Activated naive CD4-positive, alpha-beta T cell treated with anti-CD3 and anti-CD28 coated beads, Interleukin-2, amount 10 ng/mL, durations not matched to agents 7 days and 5 days (primary cell): ENCODE measurements around the gene B2M.
"Not testable (repeated sequence)": the region's sequence is repeated elsewhere in the genome, so short reads cannot be mapped to it uniquely, and the experiment has no call there.

ENCODE experiments used
- CTCF ChIA-PET: fragments of 350-600 bp; sonication (Branson Sonifier 250); formaldehyde crosslinking; loops from one replicate; lab custom pipeline; 2021; ENCODE audit warnings: antibody characterized with exemption; lab: Charles Lee
- DNase-seq: peaks from one replicate; pipeline ENCODE4 v3.0.0-alpha.2; 2020
- H3K27ac Mint-ChIP-seq: one replicate; pipeline ENCODE4 v1.8.0; 2021; ENCODE audit warnings: mild to moderate bottlenecking, moderate library complexity, mixed read lengths
- H3K27me3 Mint-ChIP-seq: one replicate; pipeline ENCODE4 v1.8.0; 2021; ENCODE audit warnings: mild to moderate bottlenecking, mixed read lengths
- H3K36me3 Mint-ChIP-seq: one replicate; pipeline ENCODE4 v1.8.0; 2021; ENCODE audit warnings: mixed read lengths
- H3K4me1 Mint-ChIP-seq: one replicate; pipeline ENCODE4 v1.8.0; 2021; ENCODE audit warnings: mixed read lengths
- H3K4me3 Mint-ChIP-seq: one replicate; pipeline ENCODE4 v1.8.0; 2021; ENCODE audit warnings: mild to moderate bottlenecking, moderate library complexity, mixed read lengths
- H3K9me3 Mint-ChIP-seq: one replicate; pipeline ENCODE4 v1.8.0; 2021; ENCODE audit warnings: mixed read lengths

Gene B2M

DNA sequence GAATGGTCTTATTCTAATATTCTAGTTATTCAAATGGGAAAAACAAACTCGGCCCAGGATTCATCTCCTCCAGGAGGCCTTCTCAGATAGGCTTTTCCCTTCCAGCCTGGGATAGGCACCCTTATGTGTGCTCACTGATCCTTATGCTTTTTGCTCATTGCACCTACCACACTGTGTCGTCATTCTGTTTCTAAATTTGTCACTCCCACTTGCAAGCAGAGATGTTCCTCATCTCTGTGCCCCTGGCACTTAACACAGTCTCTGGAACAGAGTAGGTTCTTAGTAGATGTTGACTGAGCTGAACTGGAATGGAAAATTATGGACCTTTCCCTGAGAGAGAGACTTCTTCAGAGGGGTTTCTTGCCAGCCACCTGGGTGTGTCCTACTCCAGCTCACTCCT, 29.1 kb upstream of the B2M start:
- peaks cover 89% of the 10 kb centered on the region for H3K4me1 Mint-ChIP-seq
- peak overlapping the region; percentile 59 for H3K4me3 Mint-ChIP-seq
- peak overlapping the region; percentile 95 for H3K27ac Mint-ChIP-seq
- DNase-seq, result no peak
- H3K36me3 Mint-ChIP-seq, result peaks cover 70% of the 10 kb centered on the region
- CTCF ChIA-PET, result interaction anchor here (1.6 to 5.4 kb wide), 5 partner anchors 12 to 56 kb away, joined by 4 to 27 read pairs (median 13); partner anchors contain the start of genes B2M, PATL2 and SPG11
- peaks cover 58% of the 10 kb centered on the region for H3K9me3 Mint-ChIP-seq
- H3K27me3 Mint-ChIP-seq, result no peaks in the 10 kb centered on the region

GRCh38 chr15:44682809-44683682, 28.3 kb upstream of the B2M start:
- Mint-ChIP-seq H3K4me1 (peaks cover 86% of the 10 kb centered on the region), H3K4me3 (peak overlapping the region; percentile 59), H3K27ac (peak overlapping the region; percentile 95), H3K9me3 (peaks cover 64% of the 10 kb centered on the region), H3K36me3 (peaks cover 74% of the 10 kb centered on the region)
- H3K27me3 Mint-ChIP-seq, result not testable (repeated sequence)
- peak; percentile 94 for DNase-seq
- CTCF ChIA-PET, result interaction anchor here (1.6 to 5.4 kb wide), 4 partner anchors 16 to 55 kb away, joined by 6 to 27 read pairs (median 19); partner anchors contain the start of genes B2M, PATL2 and SPG11

DNA sequence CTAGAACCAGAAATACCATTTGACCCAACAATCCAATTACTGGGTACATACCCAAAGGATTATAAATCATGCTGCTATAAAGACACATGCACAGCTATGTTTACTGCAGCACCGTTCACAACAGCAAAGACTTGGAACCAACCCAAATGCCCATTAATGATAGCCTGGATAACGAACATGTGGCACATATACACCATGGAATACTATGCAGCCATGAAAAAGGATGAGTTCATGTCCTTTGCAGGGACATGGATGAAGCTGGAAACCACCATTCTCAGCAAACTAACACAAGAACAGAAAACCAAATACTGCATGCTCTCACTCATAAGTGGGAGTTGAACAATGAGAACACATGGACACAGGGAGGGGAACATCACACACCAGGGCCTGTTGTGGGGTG, 22.0 kb upstream of the B2M start:
- DNase-seq, H3K4me3 Mint-ChIP-seq, H3K27me3 Mint-ChIP-seq: not testable (repeated sequence)
- Mint-ChIP-seq H3K27ac (peak overlapping the region; percentile 24), H3K4me1 (peaks cover 56% of the 10 kb centered on the region), H3K9me3 (peaks cover 45% of the 10 kb centered on the region), H3K36me3 (peaks cover 46% of the 10 kb centered on the region)
- CTCF ChIA-PET, result interaction anchor here (1.6 to 1.9 kb wide), 2 partner anchors 9 to 17 kb away, joined by 3 to 4 read pairs; no protein-coding TSS in a partner anchor

GRCh38 chr15:44690245-44690644, 21.1 kb upstream of the B2M start:
- Mint-ChIP-seq H3K4me1 (peaks cover 53% of the 10 kb centered on the region), H3K36me3 (peaks cover 40% of the 10 kb centered on the region), H3K27ac (peak overlapping the region; percentile 74), H3K9me3 (peaks cover 38% of the 10 kb centered on the region)
- CTCF ChIA-PET, result interaction anchor here (1.9 kb wide), 1 partner anchor 8 kb away, joined by 4 read pairs; no protein-coding TSS in a partner anchor
- H3K27me3 Mint-ChIP-seq, H3K4me3 Mint-ChIP-seq: not testable (repeated sequence)
- DNase-seq, result peak; percentile 63

GRCh38 chr15:44692659-44693058, 18.7 kb upstream of the B2M start:
- CTCF ChIA-PET, result interaction anchor here (1.5 kb wide), 1 partner anchor 18 kb away, joined by 4 read pairs; the partner anchor contains the start of gene PATL2
- Mint-ChIP-seq H3K4me3 (no peak overlapping the region), H3K27me3 (peaks cover 15% of the 10 kb centered on the region), H3K36me3 (peaks cover 18% of the 10 kb centered on the region), H3K27ac (no peak overlapping the region), H3K4me1 (peaks cover 44% of the 10 kb centered on the region), H3K9me3 (peaks cover 16% of the 10 kb centered on the region)
- DNase-seq, result no peak

- CTCF ChIA-PET, result no interaction called here
- Mint-ChIP-seq H3K36me3 (peaks cover 7% of the 10 kb centered on the region), H3K27me3 (peaks cover 15% of the 10 kb centered on the region), H3K9me3 (peaks cover 10% of the 10 kb centered on the region), H3K4me3 (no peak overlapping the region), H3K4me1 (peaks cover 30% of the 10 kb centered on the region), H3K27ac (no peak overlapping the region)
- DNase-seq, result no peak
Measured at GRCh38 chr15:44694416-44694815, 16.9 kb upstream of the B2M start.

DNA sequence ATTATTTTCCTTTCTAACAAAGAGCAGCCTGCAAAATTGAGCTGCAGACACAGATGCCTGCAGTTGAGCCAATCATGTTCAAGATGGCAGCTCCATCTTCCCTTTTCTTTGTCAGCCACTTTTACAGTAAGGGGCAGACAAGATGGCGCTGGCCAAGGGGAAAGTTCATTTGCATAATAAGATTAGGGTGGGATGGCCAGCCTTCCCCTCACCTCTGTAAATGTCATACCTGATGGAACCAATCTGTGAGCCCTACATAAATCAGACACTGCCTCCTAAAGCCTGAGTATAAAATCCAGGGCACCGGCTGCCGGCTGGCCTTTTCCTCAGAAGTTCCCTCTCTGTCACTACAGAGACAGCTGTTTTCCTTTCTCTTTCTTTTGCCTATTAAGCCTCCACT, 16.0 kb upstream of the B2M start:
- CTCF ChIA-PET, result interaction anchor here (0.6 kb wide), 1 partner anchor 16 kb away, joined by 7 read pairs; the partner anchor contains the start of gene B2M
- peaks cover 9% of the 10 kb centered on the region for H3K36me3 Mint-ChIP-seq

GRCh38 chr15:44697014-44697413, 14.3 kb upstream of the B2M start:
- Mint-ChIP-seq H3K9me3 (peaks cover 27% of the 10 kb centered on the region), H3K27me3 (peaks cover 15% of the 10 kb centered on the region), H3K36me3 (peaks cover 22% of the 10 kb centered on the region), H3K4me1 (peaks cover 25% of the 10 kb centered on the region), H3K4me3 (no peak overlapping the region), H3K27ac (no peak overlapping the region)
- no peak for DNase-seq
- CTCF ChIA-PET, result interaction anchor here (1.1 kb wide), 1 partner anchor 99 kb away, joined by 3 read pairs; no protein-coding TSS in a partner anchor

More for the DNA sequence above, 16.0 kb upstream of the B2M start:
- DNase-seq, result no peak
- peaks cover 15% of the 10 kb centered on the region for H3K27me3 Mint-ChIP-seq
- H3K4me1 Mint-ChIP-seq, result peaks cover 23% of the 10 kb centered on the region
- H3K27ac Mint-ChIP-seq, result no peak overlapping the region
- no peak overlapping the region for H3K4me3 Mint-ChIP-seq
- peaks cover 15% of the 10 kb centered on the region for H3K9me3 Mint-ChIP-seq

- Mint-ChIP-seq H3K4me1 (peaks cover 25% of the 10 kb centered on the region), H3K27ac (no peak overlapping the region), H3K9me3 (peaks cover 42% of the 10 kb centered on the region), H3K36me3 (peaks cover 32% of the 10 kb centered on the region), H3K4me3 (no peak overlapping the region), H3K27me3 (peaks cover 19% of the 10 kb centered on the region)
- no peak for DNase-seq
- CTCF ChIA-PET, result interaction anchor here (0.9 to 1.6 kb wide), 3 partner anchors 10 to 12 kb away, joined by 3 to 4 read pairs (median 3); no protein-coding TSS in a partner anchor
Measured at GRCh38 chr15:44698641-44699040, 12.7 kb upstream of the B2M start.

DNA sequence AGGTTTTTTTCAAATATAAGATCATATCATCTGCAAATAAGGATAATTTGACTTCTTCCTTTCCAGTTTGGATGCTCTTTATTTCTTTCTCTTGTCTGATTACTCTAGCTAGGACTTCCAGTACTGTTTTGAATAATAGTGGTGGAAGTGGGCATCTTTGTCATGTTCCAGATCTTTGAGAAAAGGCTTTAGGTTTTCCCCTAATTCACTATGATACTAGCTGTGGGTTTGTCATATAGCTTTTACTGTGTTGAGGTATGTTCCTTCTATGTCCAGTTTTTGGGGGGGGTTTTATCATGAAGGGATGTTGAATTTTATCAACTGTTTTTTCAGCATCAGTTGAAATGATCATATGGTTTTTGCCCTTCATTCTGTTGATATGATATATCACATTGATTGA, 10.6 kb upstream of the B2M start:
- H3K27ac Mint-ChIP-seq, H3K4me3 Mint-ChIP-seq, CTCF ChIA-PET, DNase-seq: not testable (repeated sequence)
- H3K36me3 Mint-ChIP-seq, result peaks cover 41% of the 10 kb centered on the region
- peaks cover 52% of the 10 kb centered on the region for H3K9me3 Mint-ChIP-seq
- H3K4me1 Mint-ChIP-seq, result peaks cover 17% of the 10 kb centered on the region
- H3K27me3 Mint-ChIP-seq, result peaks cover 14% of the 10 kb centered on the region

GRCh38 chr15:44705986-44706385, 5.3 kb upstream of the B2M start:
- peaks cover 34% of the 10 kb centered on the region for H3K9me3 Mint-ChIP-seq
- CTCF ChIA-PET, result interaction anchor here (1.0 to 1.2 kb wide), 2 partner anchors 17 to 42 kb away, joined by 3 to 5 read pairs; partner anchors contain the start of gene SPG11
- H3K27me3 Mint-ChIP-seq, result peaks cover 5% of the 10 kb centered on the region
- no peak overlapping the region for H3K4me3 Mint-ChIP-seq
- DNase-seq, result no peak
- peaks cover 56% of the 10 kb centered on the region for H3K36me3 Mint-ChIP-seq
- peaks cover 35% of the 10 kb centered on the region for H3K4me1 Mint-ChIP-seq
- H3K27ac Mint-ChIP-seq, result no peak overlapping the region

GRCh38 chr15:44706401-44706800, 4.9 kb upstream of the B2M start:
- CTCF ChIA-PET, result interaction anchor here (1.2 to 10.8 kb wide), 2 partner anchors 17 to 41 kb away, joined by 3 to 168 read pairs; partner anchors contain the start of gene SPG11
- Mint-ChIP-seq H3K27me3 (peaks cover 9% of the 10 kb centered on the region), H3K9me3 (peaks cover 31% of the 10 kb centered on the region), H3K27ac (no peak overlapping the region), H3K4me3 (no peak overlapping the region), H3K4me1 (peaks cover 32% of the 10 kb centered on the region), H3K36me3 (peaks cover 57% of the 10 kb centered on the region)
- DNase-seq, result no peak

DNA sequence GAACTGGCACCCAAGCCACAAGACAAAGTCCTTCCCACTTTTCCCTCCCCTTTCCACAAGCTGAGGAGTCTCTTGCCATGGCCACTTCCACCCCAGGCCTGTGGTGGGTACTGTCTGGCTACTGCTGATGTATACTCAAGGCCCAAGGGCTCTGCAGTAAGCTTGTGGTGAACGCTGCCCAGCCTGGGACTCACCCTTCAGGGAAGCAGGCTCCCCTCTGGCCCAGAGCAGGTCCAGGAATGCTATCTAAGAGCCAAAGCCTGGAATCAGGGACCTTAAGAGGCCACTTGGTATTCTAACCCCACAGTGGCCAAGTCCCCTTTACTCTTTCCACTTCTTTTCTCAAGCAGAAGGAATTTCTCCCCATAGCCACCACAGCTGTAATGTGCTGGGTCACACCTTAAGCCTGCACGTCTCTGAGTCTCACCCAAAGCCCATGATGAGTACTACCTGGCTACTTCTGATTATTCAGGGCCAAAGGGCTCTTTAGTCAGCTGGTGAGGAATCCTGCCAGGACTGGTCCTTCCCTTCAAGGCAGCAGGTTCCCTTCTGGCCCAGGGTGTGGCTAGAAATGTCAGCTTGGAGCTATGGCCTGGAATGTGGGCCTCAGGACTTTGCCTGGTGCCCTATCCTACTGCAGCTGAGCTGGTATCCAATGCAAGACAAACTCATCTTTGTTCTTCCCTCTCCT, 4.2 kb upstream of the B2M start:
- H3K4me3 Mint-ChIP-seq, result no peak overlapping the region
- H3K36me3 Mint-ChIP-seq, result peaks cover 60% of the 10 kb centered on the region
- CTCF ChIA-PET, result interaction anchor here (1.2 to 10.8 kb wide), 3 partner anchors 18 to 42 kb away, joined by 3 to 168 read pairs (median 25); partner anchors contain the start of gene SPG11
- H3K4me1 Mint-ChIP-seq, result peaks cover 30% of the 10 kb centered on the region
- peaks cover 26% of the 10 kb centered on the region for H3K9me3 Mint-ChIP-seq
- H3K27me3 Mint-ChIP-seq, result peaks cover 15% of the 10 kb centered on the region
- no peak overlapping the region for H3K27ac Mint-ChIP-seq
- DNase-seq, result no peak
